GM19467 (cell line): ENCODE measurements around the gene NCOR1.
"Not testable (repeated sequence)": the region's sequence is repeated elsewhere in the genome, so short reads cannot be mapped to it uniquely, and the experiment has no call there.

ENCODE experiments used
- ATAC-seq: cut with Tn5 transposase; IDR thresholded peaks from one replicate; pipeline ENCODE4 v1.9.1; 2021; ENCODE audit warnings: mild to moderate bottlenecking, moderate library complexity; ENCODE audit not compliant: unreplicated experiment

NCOR1 gene

DNA sequence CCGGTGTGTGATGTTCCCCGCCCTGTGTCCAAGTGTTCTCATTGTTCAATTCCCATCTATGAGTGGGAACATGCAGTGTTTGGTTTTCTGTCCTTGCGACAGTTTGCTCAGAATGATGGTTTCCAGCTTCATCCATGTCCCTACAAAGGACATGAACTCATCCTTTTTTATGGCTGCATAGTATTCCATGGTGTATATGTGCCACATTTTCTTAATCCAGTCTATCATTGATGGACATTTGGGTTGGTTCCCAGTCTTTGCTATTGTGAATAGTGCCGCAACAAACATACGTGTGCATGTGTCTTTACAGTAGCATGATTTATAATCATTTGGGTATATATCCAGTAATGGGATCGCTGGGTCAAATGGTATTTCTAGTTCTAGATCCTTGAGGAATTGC lies 63.0 kb downstream of the NCOR1 start:
- not testable (repeated sequence) for ATAC-seq

DNA sequence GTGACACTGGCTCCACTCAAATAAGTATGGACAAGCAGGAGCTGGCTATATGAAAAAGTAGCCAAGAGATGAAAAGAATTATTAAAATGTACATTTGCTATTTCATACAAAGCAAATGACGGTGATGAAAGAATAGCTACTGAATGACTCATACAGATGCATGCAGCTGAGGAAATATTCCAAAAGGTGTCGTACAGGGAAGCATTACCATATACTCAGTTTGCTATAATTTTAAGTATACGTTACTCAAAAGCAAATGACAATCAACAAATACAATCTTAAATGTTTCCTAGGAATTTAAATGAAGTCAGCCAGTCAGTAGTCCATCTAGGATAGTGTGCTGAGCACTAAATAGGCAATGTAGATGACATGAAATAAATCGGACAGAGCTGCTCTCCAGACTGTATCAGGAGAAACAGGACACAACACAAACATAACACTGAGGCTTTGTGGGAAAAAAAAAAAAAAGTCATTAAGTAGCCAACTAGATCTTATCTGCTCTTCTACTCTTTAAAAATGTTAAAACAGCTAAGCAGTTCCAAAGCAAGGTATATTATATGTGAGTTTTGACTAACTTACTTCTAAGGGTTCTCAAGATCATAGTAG lies 65.0 kb downstream of the NCOR1 start:
- no peak for ATAC-seq

DNA sequence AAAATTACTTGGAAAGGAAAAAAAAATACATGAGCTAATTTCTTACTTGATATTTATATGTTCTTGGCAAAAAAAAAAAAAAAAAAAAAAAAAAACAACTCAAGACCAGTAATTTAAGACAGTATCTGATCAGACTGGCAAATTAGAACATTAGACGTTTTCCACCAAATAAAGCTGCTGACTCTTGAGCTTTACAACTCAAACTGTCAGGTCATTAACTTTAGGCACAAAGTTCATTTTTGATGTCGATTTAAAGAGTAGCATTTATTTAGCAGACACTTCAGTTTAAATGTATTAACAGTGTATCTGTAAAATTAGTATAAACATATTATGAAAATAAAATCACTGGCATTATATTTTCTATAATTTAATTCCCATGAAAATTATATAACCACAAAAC lies 66.7 kb downstream of the NCOR1 start:
- no peak for ATAC-seq

DNA sequence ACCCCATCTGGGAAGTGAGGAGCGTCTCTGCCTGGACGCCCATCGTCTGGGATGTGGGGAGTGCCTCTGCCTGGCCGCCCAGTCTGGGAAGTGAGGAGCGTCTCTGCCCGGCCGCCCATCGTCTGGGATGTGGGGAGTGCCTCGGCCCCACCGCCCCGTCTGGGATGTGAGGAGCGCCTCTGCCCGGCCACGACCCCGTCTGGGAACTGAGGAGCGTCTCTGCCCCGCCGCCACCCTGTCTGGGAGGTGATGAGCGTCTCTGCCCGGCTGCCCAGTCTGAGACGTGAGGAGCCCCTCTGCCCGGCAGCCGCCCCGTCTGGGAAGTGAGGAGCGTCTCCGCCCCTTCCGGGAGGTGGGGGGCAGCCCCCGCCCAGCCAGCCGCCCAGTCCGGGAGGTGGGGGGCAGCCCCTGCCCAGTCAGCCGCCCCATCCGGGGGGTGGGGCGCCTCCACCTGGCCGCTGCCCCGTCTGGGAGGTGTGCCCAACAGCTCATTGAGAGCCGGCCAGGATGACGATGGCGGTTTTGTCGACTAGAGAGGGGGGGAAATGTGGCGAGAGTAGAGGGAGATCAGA lies 69.9 kb downstream of the NCOR1 start:
- ATAC-seq, result not testable (repeated sequence)

DNA sequence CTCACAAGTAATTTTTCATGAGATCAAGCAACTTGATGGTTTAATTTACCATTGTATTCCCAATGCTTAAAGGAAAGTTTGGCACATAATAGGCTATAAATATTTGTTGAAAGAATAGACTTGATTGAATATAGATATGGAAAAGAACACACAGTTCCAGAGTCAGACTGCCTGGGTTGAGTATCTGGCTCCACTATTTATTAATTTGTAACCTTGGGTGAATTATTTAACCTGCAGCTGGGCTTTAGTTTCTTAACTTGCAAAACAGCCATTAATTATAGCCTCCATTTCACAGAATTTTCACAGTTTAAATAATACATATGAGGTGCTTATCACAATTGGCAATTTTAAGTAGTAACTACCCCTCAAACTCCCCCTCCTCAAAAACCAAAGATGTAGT lies 73.6 kb downstream of the NCOR1 start:
- ATAC-seq, result no peak

DNA sequence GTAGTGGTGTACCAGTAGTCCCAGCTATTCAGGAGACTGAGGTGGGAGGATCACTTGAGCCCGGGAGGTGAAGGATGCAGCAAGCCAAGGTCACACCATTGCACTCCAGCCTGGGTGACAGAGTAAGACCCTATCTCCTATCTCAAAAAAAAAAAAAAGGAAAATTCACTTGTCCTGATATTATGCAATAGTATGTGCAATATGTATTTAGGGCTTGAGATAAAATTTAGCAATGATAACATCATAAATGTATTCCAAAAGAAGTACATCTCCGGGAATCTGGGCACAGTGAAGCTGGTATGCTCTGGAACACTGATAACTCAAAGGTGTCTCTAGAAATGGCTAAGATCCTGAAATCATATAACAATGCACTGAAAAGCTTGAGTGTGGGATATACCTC lies 74.5 kb downstream of the NCOR1 start:
- no peak for ATAC-seq

DNA sequence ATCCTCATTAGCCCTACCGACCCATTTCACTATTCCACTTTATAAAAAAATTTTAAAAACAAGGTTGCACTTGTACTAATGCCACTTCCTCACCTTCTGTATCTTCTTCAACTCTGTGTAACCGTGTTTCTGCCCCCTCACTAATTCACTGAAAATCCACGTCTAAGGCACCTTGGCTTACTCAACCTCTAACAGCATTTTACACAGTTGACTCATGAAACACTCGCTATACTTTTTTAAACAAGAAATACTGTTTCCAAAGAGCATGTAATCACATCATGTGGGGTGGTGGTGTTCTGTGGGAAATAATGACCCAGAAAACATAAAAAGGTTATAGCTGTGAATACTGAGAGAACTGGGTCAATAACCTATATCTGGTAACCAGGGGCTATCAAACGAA lies 79.9 kb downstream of the NCOR1 start:
- ATAC-seq, result no peak

DNA sequence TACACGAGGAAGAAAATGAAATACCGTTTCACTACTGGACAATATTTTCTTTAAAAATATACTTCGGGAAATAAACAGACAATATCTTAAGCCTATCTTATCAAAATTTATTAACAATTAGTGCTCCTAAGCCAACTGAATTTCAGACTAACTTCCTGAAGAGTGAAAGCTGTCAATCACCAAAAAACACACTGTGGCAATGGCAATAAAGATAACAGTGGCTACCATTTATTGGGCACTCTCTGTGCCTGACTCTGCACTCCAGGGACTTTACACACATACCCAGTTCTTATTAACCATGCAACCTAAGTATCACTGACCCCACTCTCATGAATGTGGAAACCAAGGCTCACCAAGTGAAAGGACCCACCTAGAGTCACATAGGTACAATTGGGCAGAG lies 83.7 kb downstream of the NCOR1 start:
- ATAC-seq, result no peak

DNA sequence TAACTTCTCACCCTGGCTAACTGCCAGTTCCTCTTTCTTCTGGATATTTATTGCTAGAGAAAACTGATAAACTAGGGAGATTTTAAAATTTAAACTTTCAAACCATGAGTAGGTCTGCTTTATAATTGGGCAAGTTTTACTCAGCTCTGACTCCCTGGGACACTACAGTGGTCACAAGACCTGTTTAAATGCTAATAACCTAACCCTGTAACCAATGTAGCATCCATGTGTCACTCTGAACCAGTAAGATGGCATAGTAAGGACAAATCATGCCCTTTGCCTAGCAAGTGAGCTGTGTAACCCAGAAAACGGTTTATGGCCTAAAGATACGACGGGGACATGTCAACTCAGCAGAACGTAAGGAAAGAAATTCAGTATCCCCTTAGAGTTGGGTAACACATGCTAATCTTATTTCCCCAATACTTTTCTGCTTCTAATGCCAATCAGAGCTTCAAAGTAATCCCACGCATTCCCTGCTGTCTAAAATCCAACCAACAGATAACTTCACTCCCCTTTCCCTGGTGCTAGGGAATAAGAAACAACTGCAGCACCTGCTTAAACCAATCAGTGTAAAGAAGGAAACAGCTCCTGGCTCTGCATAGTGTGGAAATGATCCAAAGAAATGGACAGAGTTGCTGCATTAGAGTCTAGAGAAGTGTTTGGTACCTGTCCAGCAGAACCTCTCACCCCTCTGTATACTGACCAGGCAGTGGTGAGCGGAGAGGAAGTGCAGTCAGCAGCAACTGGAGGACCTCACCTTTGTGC lies 85.7 kb downstream of the NCOR1 start:
- ATAC-seq, result no peak

DNA sequence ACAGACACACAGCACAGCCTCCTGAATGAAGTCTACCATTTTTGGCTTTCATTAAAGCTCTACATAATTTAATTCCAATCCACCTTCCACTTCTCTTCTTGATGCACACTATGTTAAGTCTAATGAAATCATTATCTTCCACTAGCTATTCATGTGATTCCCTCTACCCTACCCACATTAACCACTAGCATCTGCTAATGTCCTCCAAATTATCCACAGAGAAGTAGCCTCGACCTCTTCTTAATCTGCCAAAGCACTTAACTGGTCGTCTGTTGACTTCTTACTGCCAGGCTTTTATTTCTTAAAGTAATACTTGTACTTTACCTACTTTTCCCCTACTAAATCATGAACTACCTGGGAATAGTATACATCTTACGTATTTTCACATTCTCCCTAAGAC lies 91.8 kb downstream of the NCOR1 start:
- ATAC-seq, result no peak

DNA sequence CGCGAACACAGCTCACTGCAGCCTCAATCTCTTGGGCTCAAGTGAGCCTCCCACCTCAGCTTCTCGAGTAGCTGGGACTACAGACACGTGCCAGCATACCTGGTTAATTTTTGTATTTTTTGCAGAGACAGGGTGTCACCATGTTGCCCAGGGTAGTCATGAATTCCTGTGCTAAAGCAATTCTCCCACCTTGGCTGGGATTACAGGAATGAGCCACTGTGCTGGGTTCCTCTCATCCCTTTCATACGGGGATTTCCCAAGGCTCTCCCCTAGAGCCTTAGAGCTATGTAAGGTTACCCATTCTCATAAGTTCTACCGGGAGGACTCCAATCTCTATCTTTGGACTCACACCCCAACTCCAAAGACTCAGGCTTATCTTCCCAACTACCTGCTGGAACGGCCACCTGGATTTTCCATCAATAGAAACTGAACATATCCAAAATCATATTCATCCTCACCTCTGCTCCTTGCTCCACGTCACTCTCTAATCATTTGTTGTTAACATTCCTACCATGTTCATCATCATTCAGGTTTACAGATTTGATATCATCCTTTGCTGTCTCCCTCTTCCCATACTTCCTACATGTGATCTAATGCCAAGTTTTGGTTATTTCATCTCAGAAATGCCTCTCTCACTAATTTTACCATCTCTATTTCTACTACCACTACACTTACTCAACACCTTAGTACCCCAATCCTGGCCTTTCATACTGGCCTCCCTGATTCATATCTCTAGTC lies 92.5 kb downstream of the NCOR1 start:
- no peak for ATAC-seq

DNA sequence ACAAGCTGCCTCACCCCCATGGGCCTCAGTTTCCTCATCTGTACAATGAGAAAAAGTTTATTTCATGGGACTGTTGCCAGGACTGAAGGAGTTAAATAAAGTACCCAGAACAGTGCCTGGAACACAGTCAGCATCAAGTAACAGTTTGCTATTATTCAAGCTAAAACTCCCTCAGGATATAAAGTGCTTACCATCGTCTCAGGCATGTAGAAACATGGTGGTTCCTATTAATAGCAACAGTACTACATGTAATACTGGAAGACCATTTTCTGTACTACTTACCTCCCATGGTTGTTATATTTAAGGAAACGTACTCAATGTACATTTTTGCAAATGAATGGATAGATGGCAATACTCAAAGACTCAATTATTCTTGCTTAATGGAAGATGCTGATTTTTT lies 93.4 kb downstream of the NCOR1 start:
- no peak for ATAC-seq

DNA sequence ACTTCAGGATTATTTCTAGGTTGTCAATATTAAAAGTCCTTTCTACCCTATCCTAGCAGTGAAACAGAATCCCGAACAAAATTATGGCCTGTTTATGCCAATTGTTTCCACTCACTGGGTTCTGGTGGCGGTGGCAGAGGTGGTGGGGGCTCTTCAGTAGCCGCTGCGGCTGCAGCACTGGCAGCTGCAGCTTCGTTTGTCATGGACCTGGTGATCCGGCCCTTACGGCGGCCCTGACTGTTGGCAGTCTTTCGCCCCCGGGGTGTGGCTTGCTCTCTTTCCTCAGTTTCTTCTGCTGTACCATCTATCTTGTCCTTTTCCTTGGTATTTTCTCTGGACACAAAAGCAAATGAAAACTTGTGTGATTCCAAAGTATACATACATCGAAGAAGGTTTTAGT lies 94.4 kb downstream of the NCOR1 start:
- ATAC-seq, result no peak

DNA sequence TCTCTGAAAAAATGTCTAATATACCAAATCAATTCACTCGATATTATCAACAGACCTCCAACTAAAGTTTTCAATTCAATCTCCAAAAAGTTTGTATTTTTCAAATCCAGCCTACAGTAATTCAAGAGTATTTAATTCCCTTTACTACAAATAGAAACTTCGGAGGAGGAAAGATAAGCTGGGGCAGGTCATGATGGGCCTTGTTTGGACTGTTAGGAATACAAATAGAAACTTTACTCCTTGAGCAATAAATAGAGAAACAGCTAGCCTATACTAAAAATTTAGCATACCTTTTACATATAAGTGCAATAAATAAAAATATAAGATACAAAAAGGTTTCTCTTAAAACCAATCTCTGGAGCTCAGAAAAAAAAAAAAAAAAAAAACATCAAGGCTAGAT lies 98.2 kb downstream of the NCOR1 start:
- no peak for ATAC-seq

DNA sequence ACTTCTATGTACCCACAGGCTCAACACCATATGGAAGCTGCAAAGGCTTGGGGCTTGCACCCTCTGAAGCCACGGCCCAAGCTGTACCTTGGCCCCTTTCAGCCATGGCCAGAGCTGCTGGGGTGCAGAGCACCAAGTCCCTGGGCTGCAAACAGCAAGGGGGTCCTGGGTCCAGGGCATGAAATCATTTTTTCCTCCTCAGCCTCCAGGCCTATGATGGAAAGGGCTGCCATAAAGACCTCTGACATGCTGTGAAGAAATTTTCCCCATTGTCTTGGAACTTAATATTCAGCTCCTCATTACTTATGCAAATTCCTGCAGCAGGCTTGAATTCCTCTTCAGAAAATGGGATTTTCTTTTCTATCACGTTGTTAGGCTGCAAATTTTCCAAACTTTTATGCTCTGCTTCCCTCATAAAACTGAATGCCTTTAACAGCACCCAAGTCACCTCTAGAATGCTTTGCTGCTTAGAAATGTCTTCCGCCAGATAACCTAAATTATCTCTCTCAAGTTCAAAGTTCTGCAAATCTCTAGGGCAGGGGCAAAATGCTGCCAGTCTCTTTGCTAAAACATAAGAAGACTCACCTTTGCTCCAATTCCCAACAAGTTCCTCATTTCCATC lies 100.1 kb downstream of the NCOR1 start:
- ATAC-seq, result not testable (repeated sequence)

DNA sequence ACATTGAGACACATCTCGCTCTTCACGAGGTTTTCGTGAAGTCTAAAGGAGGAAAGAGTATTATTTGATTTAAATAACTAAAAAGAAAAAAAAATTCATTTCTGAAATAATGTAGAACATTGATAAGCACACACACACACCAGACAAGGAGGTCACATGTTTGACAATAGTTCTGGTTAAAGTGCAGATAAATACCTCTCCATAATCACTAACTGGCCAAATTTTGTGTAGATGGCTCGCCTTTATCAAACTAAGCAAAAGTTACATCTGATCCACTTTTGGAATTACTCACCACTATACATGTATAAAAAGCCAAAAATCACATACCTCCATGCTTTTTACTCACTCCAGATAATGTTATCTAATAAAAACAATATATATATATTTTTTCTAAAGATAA lies 106.5 kb downstream of the NCOR1 start:
- no peak for ATAC-seq

DNA sequence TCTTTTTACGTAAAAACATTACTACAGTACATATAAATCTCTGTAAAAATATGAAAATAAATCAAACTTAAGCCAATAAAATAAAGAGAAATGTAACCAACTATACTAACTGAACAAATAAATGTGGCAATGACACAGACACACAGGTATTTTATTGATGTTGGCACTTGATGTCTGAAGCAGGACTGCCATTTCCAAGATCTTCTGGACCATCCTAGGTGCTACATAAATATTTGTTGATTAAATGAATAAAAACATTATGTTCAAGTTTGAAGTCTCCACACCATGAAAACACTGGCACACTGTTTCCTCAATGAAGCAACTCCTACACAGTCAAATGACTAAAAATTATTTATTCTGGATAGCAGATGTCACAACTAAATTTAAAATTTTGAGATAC lies 106.9 kb downstream of the NCOR1 start:
- no peak for ATAC-seq

DNA sequence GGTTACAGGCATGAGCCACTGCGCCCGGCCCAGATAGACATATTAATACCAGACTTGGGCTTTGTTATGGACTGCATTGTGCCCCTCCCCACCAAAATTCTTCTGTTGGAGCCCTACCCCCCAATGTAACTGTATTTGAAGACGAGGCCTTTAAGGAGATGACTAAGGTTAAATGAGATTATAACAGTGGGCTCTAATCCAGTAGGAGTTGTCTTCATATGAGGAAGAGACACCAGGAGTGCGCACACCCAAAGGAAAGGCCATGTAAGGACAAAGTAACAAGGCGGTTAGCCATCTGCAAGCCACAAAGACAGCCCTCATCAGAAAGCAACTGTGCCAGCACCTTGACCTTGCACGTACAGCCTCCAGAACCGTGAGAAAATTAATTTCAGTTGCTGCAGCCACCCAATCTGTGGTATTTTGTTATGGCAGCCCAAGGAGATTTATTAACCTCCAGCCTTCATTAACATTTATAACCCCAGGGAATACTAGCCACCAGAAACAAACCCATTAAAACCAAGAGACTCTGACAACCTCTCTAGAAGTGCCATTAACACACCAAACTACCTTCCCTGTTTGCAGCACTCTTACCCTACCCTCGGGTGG lies 108.1 kb downstream of the NCOR1 start:
- no peak for ATAC-seq

DNA sequence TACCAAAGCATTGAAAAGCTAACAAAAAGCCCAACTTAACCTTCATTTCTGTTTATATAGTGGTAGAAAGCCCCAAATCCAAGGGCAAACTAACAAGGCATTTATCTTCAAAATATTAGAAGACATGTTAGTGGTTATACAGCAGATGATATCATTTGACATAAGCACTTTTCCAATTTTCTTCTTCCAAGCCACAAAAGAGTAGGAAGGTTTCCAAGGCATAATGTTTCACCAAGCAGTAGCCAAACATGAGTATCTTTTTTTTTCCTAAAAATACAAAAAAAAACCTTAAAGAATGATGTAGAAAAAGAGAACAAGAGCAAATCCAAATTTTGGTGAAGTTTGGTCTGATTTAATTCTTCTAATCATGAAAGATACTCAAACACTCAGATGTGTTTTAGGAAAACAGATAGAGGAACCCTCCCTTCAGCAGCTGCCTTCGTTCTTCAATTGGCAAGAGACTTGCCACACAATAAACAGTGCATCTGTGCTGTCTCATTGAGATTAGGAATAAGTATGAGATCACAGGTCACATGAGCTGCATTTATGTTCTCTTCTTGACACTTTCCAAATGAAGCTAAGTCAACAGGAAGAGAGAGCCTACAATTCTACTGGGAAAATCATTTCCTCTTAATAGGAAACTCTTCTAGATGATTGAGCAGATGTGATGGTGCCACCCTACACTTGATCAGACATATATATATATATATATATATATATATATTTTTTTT lies 109.0 kb downstream of the NCOR1 start:
- no peak for ATAC-seq

DNA sequence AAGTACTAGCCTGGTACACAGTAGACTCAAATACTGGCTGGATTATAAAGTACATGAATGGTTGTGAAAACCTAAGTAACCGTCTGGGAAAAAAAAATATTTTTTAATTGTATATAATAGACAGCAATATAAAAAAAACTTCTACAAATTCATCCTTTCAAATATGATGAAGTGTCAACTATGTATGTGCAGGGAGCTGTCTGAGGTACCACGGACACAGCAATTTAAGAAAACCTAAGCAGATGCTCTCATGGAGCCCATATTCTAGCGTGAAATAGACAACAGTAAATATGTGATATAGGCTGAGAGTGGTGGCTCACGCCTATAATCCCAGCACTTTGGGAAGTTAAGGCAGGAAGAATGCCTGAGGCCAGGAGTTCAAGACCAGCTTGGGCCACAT lies 111.1 kb downstream of the NCOR1 start:
- no peak for ATAC-seq
